ENCODE measurements around the gene POLDIP2. TPM values are rescaled to one million over a fixed set of nuclear protein-coding genes. Genes with fewer than 3 reads are reported as not detected.

POLDIP2 gene
- total and polyA plus RNA-seq, 11 donors, result 97.8 to 194 (median 163) TPM

DNA sequence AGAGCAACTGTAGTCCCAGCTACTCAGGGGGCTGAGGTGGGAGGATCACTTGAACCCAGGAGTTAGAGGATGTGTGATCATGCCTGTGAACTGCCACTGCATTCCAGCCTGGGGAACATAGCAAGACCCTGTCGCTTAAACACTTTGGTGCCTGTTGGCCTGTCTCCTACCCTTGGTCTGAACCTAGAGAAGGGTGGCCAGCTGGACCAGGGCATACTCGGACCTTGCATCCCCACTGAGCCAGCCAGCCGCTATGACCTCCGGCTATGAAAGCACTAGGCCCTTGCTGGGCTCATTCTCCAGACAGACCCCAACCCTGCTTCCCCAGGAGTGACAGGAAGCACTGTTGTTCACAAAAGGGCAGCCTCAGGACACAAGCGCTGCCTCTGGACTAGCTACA lies 26.7 kb downstream of the POLDIP2 start:
- TF ChIP-seq POLR2A (IDR thresholded peaks at IDR 0.05), result no peak
- TF ChIP-seq, protein P1, sequence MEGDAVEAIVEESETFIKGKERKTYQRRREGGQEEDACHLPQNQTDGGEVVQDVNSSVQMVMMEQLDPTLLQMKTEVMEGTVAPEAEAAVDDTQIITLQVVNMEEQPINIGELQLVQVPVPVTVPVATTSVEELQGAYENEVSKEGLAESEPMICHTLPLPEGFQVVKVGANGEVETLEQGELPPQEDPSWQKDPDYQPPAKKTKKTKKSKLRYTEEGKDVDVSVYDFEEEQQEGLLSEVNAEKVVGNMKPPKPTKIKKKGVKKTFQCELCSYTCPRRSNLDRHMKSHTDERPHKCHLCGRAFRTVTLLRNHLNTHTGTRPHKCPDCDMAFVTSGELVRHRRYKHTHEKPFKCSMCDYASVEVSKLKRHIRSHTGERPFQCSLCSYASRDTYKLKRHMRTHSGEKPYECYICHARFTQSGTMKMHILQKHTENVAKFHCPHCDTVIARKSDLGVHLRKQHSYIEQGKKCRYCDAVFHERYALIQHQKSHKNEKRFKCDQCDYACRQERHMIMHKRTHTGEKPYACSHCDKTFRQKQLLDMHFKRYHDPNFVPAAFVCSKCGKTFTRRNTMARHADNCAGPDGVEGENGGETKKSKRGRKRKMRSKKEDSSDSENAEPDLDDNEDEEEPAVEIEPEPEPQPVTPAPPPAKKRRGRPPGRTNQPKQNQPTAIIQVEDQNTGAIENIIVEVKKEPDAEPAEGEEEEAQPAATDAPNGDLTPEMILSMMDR (IDR thresholded peaks at IDR 0.05), result no peak
- intact Hi-C loops (cut with DNase I), result loop anchor here in 2 of 10 donors (10.0 kb wide), 2 partner anchors 614 to 624 kb away; partner anchors contain the start of gene PHF12 (in 1 of the 2)
- 89 to 97% (median 92%) methylated on average over 3 to 5 of the region's 5 CpGs for WGBS, 4 donors
- Histone ChIP-seq H3K9me3 (no peaks in the 10 kb centered on the region), H3K4me3 (no peak overlapping the region), H3K27me3 (no peaks in the 10 kb centered on the region), H3K4me1 (peaks cover 0 to 20% (median 15%) of the 10 kb centered on the region in 12 donors), H3K36me3 (peaks cover 0 to 61% (median 51%) of the 10 kb centered on the region in 9 donors), H3K27ac (no peak overlapping the region)
- ATAC-seq, result no peak
- no peak for DNase-seq

DNA sequence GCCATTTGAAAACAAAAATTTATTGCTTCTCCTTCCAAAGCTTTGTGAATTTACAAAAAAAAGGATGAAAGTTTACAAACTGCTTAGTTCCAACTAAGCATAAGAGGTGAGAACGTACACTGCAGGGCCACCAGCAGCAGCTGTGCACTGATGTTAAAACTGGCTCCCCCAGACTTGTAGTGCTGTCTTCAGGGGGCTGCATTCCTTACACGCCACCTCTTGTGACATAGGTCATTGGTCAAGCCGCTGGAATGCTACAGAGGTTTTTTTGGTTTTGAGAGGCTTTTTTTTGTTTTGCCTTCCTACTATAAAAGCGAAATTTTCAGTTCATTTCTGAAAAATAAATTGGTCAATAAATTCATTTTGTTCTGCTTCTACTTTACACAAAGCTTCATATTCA lies 29.0 kb downstream of the POLDIP2 start:
- Histone ChIP-seq H3K4me1 (peaks cover 0 to 7% (median 0%) of the 10 kb centered on the region in 12 donors), H3K36me3 (peaks cover 0 to 61% (median 51%) of the 10 kb centered on the region in 9 donors), H3K4me3 (no peak overlapping the region), H3K27me3 (no peaks in the 10 kb centered on the region), H3K9me3 (no peaks in the 10 kb centered on the region), H3K27ac (no peak overlapping the region)
- 75 to 87% (median 77%) methylated on average over 4 of the region's 4 CpGs for WGBS, 4 donors
- TF ChIP-seq POLR2A (IDR thresholded peaks at IDR 0.05), result no peak
- TF ChIP-seq, protein P1 (IDR thresholded peaks at IDR 0.05), result no peak
- intact Hi-C loops (cut with DNase I), result no loop called here
- DNase-seq (no peak), ATAC-seq (no peak)

GRCh38 chr17:28327709-28328108 lies 29.6 kb downstream of the POLDIP2 start:
- DNase-seq, result no peak
- Histone ChIP-seq H3K4me1 (peaks cover 0 to 5% (median 0%) of the 10 kb centered on the region in 12 donors), H3K36me3 (peaks cover 0 to 60% (median 51%) of the 10 kb centered on the region in 9 donors), H3K27ac (no peak overlapping the region), H3K4me3 (no peak overlapping the region), H3K9me3 (no peaks in the 10 kb centered on the region), H3K27me3 (no peaks in the 10 kb centered on the region)
- no peak for ATAC-seq
- TF ChIP-seq POLR2A (IDR thresholded peaks at IDR 0.05), result no peak
- intact Hi-C loops (cut with DNase I), result no loop called here
- 65 to 71% (median 68%) methylated on average over 3 of the region's 3 CpGs for WGBS, 4 donors

DNA sequence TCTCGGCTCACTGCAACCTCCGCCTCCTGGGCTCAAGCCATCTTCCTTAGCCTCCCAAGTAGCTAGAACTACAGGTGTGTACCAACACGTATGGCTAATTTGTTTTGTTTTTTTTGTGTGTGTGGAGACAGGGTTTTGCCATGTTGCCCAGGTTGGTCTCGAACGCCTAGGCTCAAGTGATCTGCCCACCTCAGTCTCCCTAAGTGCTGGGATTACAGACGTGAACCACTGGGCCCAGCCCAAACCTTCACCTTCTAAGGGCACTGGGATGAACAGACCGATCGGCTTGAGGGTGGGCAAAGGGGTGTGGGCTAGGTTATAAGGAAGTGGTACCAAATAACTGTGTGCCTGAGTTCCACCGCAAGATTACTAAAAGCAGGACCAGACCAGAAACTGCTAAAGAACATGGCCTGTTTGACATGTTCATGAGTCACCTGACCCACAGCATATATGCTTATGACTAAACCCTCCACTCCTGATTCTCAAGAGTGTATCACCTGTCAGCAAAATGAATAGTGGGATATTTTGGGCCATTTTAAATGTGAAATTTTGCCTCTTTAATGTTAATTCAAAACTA lies 30.2 kb downstream of the POLDIP2 start:
- intact Hi-C loops (cut with DNase I), result no loop called here

More for the DNA sequence above, 30.2 kb downstream of the POLDIP2 start:
- 92 to 95% (median 95%) methylated on average over 9 of the region's 9 CpGs for WGBS, 4 donors
- ATAC-seq (no peak), DNase-seq (no peak)
- no peaks in the 10 kb centered on the region for H3K27me3 ChIP-seq
- H3K9me3 ChIP-seq, result no peaks in the 10 kb centered on the region
- H3K4me3 ChIP-seq, result no peak overlapping the region
- no peak overlapping the region for H3K27ac ChIP-seq
- H3K4me1 ChIP-seq, result peaks cover 0 to 5% (median 0%) of the 10 kb centered on the region in 12 donors
- no peak for TF ChIP-seq POLR2A (IDR thresholded peaks at IDR 0.05)
- TF ChIP-seq, protein P1 (IDR thresholded peaks at IDR 0.05), result no peak
- peaks cover 0 to 56% (median 51%) of the 10 kb centered on the region in 9 donors for H3K36me3 ChIP-seq

Data from heart left ventricle (tissue), 16 donors.